ENCODE data around the gene UBE2A. TPM values are rescaled to one million over a fixed set of nuclear protein-coding genes. Genes with fewer than 3 reads are reported as not detected.

The UBE2A gene
- total and polyA plus RNA-seq, 2 donors (not counting 1 experiment from before 2014, with no cell fraction given), result 28.4 to 106 TPM

GRCh38 chrX:119624951-119625668, 50.7 kb downstream of the UBE2A start:
- Histone ChIP-seq H3K27ac (ENCODE audit: insufficient read depth, low read length) (no peak overlapping the region), H3K4me3 (replicated peaks in 1 of 4; ENCODE audit: control extremely low read depth in 1 of 4, insufficient read depth in 1 of 4, low read depth in 3 of 4, low read length in 4 of 4) (no peak overlapping the region), H3K9ac (ENCODE audit: insufficient read depth, low read length) (no peak overlapping the region), H3K9me3 (ENCODE audit: control insufficient read depth, insufficient read depth, low read depth, low read length) (no peaks in the 10 kb centered on the region), H4K20me1 (ENCODE audit: control insufficient read depth, extremely low read depth, insufficient read depth, low read length) (no peaks in the 10 kb centered on the region), H3K4me2 (ENCODE audit: extremely low read depth, insufficient read depth, low read length) (no peak overlapping the region), H3K36me3 (ENCODE audit: control insufficient read depth, insufficient read depth, low read length) (no peaks in the 10 kb centered on the region), H3K4me1 (ENCODE audit: control insufficient read depth, extremely low read depth, insufficient read depth, low read length) (no peaks in the 10 kb centered on the region), H2AFZ (ENCODE audit: low read length) (no peak overlapping the region), H3K27me3 (ENCODE audit: control insufficient read depth, insufficient read depth, low read length) (no peaks in the 10 kb centered on the region), H3K79me2 (ENCODE audit: control insufficient read depth, insufficient read depth, low read length) (no peaks in the 10 kb centered on the region)
- DNase-seq (ENCODE audit: low read depth in 2 of 2), result no peak
- TF ChIP-seq CTCF (conservative IDR thresholded peaks at IDR 0.05 in 1 of 2, IDR thresholded peaks at IDR 0.05 in 1 of 2; ENCODE audit: low read depth in 1 of 2, low read length in 2 of 2) (no peak), EZH2 (IDR thresholded peaks at IDR 0.05; ENCODE audit: low read length, missing control alignments) (no peak)

GRCh38 chrX:119625843-119626242, 51.5 kb downstream of the UBE2A start:
- TF ChIP-seq EZH2 (IDR thresholded peaks at IDR 0.05; ENCODE audit: low read length, missing control alignments) (no peak), CTCF (conservative IDR thresholded peaks at IDR 0.05 in 1 of 2, IDR thresholded peaks at IDR 0.05 in 1 of 2; ENCODE audit: low read depth in 1 of 2, low read length in 2 of 2) (no peak)
- Histone ChIP-seq H3K9ac (ENCODE audit: insufficient read depth, low read length) (no peak overlapping the region), H2AFZ (ENCODE audit: low read length) (no peak overlapping the region), H3K9me3 (ENCODE audit: control insufficient read depth, insufficient read depth, low read depth, low read length) (no peaks in the 10 kb centered on the region), H3K4me2 (ENCODE audit: extremely low read depth, insufficient read depth, low read length) (no peak overlapping the region), H3K4me3 (replicated peaks in 1 of 4; ENCODE audit: control extremely low read depth in 1 of 4, insufficient read depth in 1 of 4, low read depth in 3 of 4, low read length in 4 of 4) (no peak overlapping the region), H3K27me3 (ENCODE audit: control insufficient read depth, insufficient read depth, low read length) (no peaks in the 10 kb centered on the region), H3K36me3 (ENCODE audit: control insufficient read depth, insufficient read depth, low read length) (no peaks in the 10 kb centered on the region), H3K27ac (ENCODE audit: insufficient read depth, low read length) (no peak overlapping the region), H3K79me2 (ENCODE audit: control insufficient read depth, insufficient read depth, low read length) (no peaks in the 10 kb centered on the region), H4K20me1 (ENCODE audit: control insufficient read depth, extremely low read depth, insufficient read depth, low read length) (no peaks in the 10 kb centered on the region), H3K4me1 (ENCODE audit: control insufficient read depth, extremely low read depth, insufficient read depth, low read length) (no peaks in the 10 kb centered on the region)
- no peak for DNase-seq (ENCODE audit: low read depth in 2 of 2)

Other genes with a start within 250 kb of the UBE2A start
- gene SLC25A43, start 175.2 kb upstream of the UBE2A start, total RNA-seq, result 22.6 and 31.0 TPM in 2 replicates
- 25.7 and 31.6 TPM in 2 replicates for gene SLC25A43, start 175.2 kb upstream of the UBE2A start, polyA plus RNA-seq
- gene SLC25A5, start 106.1 kb upstream of the UBE2A start, total RNA-seq, result 118 and 157 TPM in 2 replicates
- gene SLC25A5, start 106.1 kb upstream of the UBE2A start, polyA plus RNA-seq, result 255 and 442 TPM in 2 replicates
- 38.0 and 40.8 TPM in 2 replicates for gene STEEP1, start 9.2 kb upstream of the UBE2A start, total RNA-seq
- 20.1 and 20.3 TPM in 2 replicates for gene STEEP1, start 9.2 kb upstream of the UBE2A start, polyA plus RNA-seq
- 3.9 and 4.1 TPM in 2 replicates for gene NKRF, start 31.9 kb downstream of the UBE2A start, total RNA-seq
- 7.1 and 7.4 TPM in 2 replicates for gene NKRF, start 31.9 kb downstream of the UBE2A start, polyA plus RNA-seq
- 5.6 and 5.9 TPM in 2 replicates for gene SEPTIN6, start 118.6 kb downstream of the UBE2A start, total RNA-seq
- gene SEPTIN6, start 118.6 kb downstream of the UBE2A start, polyA plus RNA-seq, result 12.8 and 19.9 TPM in 2 replicates
- 0.26 and 0.83 TPM in 2 replicates for gene SOWAHD, start 184.0 kb downstream of the UBE2A start, total RNA-seq
- 0.10 and 0.15 TPM in 2 replicates for gene SOWAHD, start 184.0 kb downstream of the UBE2A start, polyA plus RNA-seq
- 2,034 and 3,576 TPM in 2 replicates for gene RPL39, start 217.1 kb downstream of the UBE2A start, total RNA-seq
- gene RPL39, start 217.1 kb downstream of the UBE2A start, polyA plus RNA-seq, result 2,665 and 3,799 TPM in 2 replicates

Data from fibroblast of lung (primary cell).